SK-N-SH (cell line): ENCODE results near the gene ZSCAN10. TPM values are rescaled to one million over a fixed set of nuclear protein-coding genes. Genes with fewer than 3 reads are reported as not detected.

Experiments
- CTCF ChIA-PET: fragments of 300-600, 350-600 bp; formaldehyde crosslinking; extraction: SDS; loops from one replicate; lab custom pipeline; 2021; lab: Yijun Ruan, JAX
- POLR2A ChIA-PET: fragments of 350-600 bp; sonication (Branson Sonifier 250); formaldehyde crosslinking; extraction: SDS; loops from one replicate; lab custom pipeline; 2020; ENCODE audit warnings: antibody characterized with exemption, inconsistent platforms; lab: Yijun Ruan, JAX
- DNase-seq: peaks from one replicate; pipeline ENCODE4 v3.0.0; 2012
- H2AFZ ChIP-seq: fragments of 200-600 bp; sonication (generic); 2 replicates; pipeline ENCODE4 v1.8.1; 2016; ENCODE audit warnings: antibody characterized with exemption, mild to moderate bottlenecking, low read depth
- H3F3A ChIP-seq: fragments of 200-600 bp; sonication (generic); replicated peaks from 2 replicates; pipeline ENCODE3; 2016; ENCODE audit warnings: antibody characterized with exemption, mild to moderate bottlenecking; ENCODE audit not compliant: insufficient read depth
- H3K27ac ChIP-seq, 2 experiments: fragments of 200-500 bp in 1 of 2; fragments of 200-600 bp in 1 of 2; sonication (Bioruptor generic) in 1 of 2; sonication (generic), shearing (Covaris generic) in 1 of 2; 2 replicates each; pipeline versions ENCODE4 v1.5.1 to v1.6.1; 2014 to 2016; ENCODE audit warnings: low read depth in 2 of 2, inconsistent platforms in 1 of 2, low read length in 1 of 2, mild to moderate bottlenecking in 1 of 2, mixed read lengths in 1 of 2
- H3K27me3 ChIP-seq: fragments of 200-600 bp; sonication (generic), shearing (Covaris generic); 2 replicates; pipeline ENCODE4 v1.6.1; 2016; ENCODE audit warnings: mixed run types; ENCODE audit not compliant: insufficient read depth
- H3K36me3 ChIP-seq, 2 experiments: fragments of 200-500 bp in 1 of 2; fragments of 200-600 bp in 1 of 2; sonication (Bioruptor generic) in 1 of 2; sonication (generic) in 1 of 2; replicated peaks in 1 of 2; 2 replicates each; pipeline versions ENCODE3 to v1.5.1; 2014 to 2016; ENCODE audit warnings: low read length in 1 of 2, mild to moderate bottlenecking in 1 of 2; ENCODE audit not compliant: insufficient read depth in 2 of 2, control insufficient read depth in 1 of 2
- H3K4me1 ChIP-seq, 2 experiments: fragments of 200-500 bp in 1 of 2; fragments of 200-600 bp in 1 of 2; sonication (Bioruptor generic) in 1 of 2; sonication (generic), shearing (Covaris generic) in 1 of 2; 2 replicates each; pipeline versions ENCODE4 v1.5.1 to v1.6.1; 2014 to 2016; ENCODE audit warnings: low read depth in 1 of 2, low read length in 1 of 2, mixed run types in 1 of 2; ENCODE audit not compliant: insufficient read depth in 2 of 2, control insufficient read depth in 1 of 2
- H3K4me2 ChIP-seq: fragments of 200-600 bp; sonication (generic), shearing (Covaris generic); 2 replicates; pipeline ENCODE4 v1.6.1; 2017; ENCODE audit warnings: mixed run types
- H3K4me3 ChIP-seq, 2 experiments: fragments of 200-500 bp in 1 of 2; fragments of 200-600 bp in 1 of 2; sonication (Bioruptor generic) in 1 of 2; sonication (generic), shearing (Covaris generic) in 1 of 2; 2 replicates each; pipeline versions ENCODE4 v1.5.1 to v1.8.1; 2014 to 2016; ENCODE audit warnings: low read depth in 2 of 2, inconsistent platforms in 1 of 2, low read length in 1 of 2, mild to moderate bottlenecking in 1 of 2, mixed read lengths in 1 of 2, moderate library complexity in 1 of 2
- H3K79me2 ChIP-seq: fragments of 200-600 bp; sonication (generic); 2 replicates; pipeline ENCODE4 v1.8.1; 2017; ENCODE audit warnings: mild to moderate bottlenecking; ENCODE audit not compliant: insufficient read depth
- H3K9ac ChIP-seq: fragments of 200-600 bp; sonication (generic); 2 replicates; pipeline ENCODE4 v1.6.1; 2017; ENCODE audit warnings: mixed run types
- H3K9me2 ChIP-seq: fragments of 200-600 bp; sonication (generic); 2 replicates; pipeline ENCODE4 v1.6.1; 2017; ENCODE audit warnings: mixed run types
- H3K9me3 ChIP-seq: fragments of 200-600 bp; sonication (generic); 2 replicates; pipeline ENCODE4 v1.6.1; 2017; ENCODE audit warnings: mixed run types, mild to moderate bottlenecking, moderate library complexity
- H4K20me1 ChIP-seq: fragments of 200-600 bp; sonication (generic); 2 replicates; pipeline ENCODE4 v1.6.1; 2017; ENCODE audit warnings: mild to moderate bottlenecking, mixed run types; ENCODE audit not compliant: insufficient read depth
- EP300 ChIP-seq, 2 experiments: IDR thresholded peaks; 2 replicates each; pipeline versions ENCODE4 v1.4.0 to v1.6.1; 2012; ENCODE audit warnings: borderline replicate concordance in 1 of 2, low read depth in 1 of 2, low read length in 1 of 2
- FOSL2 ChIP-seq: IDR thresholded peaks from 2 replicates; pipeline ENCODE4 v1.4.0; 2012; ENCODE audit warnings: low read depth, mild to moderate bottlenecking, moderate library complexity, borderline replicate concordance
- FOXJ3 ChIP-seq: sonication (generic); formaldehyde crosslinking; IDR thresholded peaks from 2 replicates; pipeline ENCODE4 v1.5.1; 2020; ENCODE audit warnings: mild to moderate bottlenecking, missing genetic modification reagents
- GABPA ChIP-seq: IDR thresholded peaks from 2 replicates; pipeline ENCODE4 v1.4.0; 2012; ENCODE audit warnings: low read depth, mild to moderate bottlenecking
- POLR2AphosphoS5 ChIP-seq: IDR thresholded peaks from 2 replicates; pipeline ENCODE4 v1.6.1; 2012; ENCODE audit warnings: low read depth, low read length
- RAD21 ChIP-seq: IDR thresholded peaks from 2 replicates; pipeline ENCODE4 v1.6.1; 2012; ENCODE audit warnings: mild to moderate bottlenecking, low read length
- RCOR1 ChIP-seq: fragments of 150-350 bp; IDR thresholded peaks from 2 replicates; pipeline ENCODE4 v1.6.1; 2017; ENCODE audit warnings: antibody characterized with exemption, low read length
- RFX5 ChIP-seq: IDR thresholded peaks from 2 replicates; pipeline ENCODE4 v1.6.1; 2012; ENCODE audit warnings: mild to moderate bottlenecking, improper control_type of control experiment, low read length
- TAF1 ChIP-seq: IDR thresholded peaks from 2 replicates; pipeline ENCODE4 v1.6.1; 2012; ENCODE audit warnings: low read depth, mild to moderate bottlenecking, low read length, moderate library complexity, borderline replicate concordance
- TEAD4 ChIP-seq: IDR thresholded peaks from 2 replicates; pipeline ENCODE4 v1.4.0; 2012; ENCODE audit warnings: mild to moderate bottlenecking, borderline replicate concordance; ENCODE audit not compliant: insufficient read depth
- YY1 ChIP-seq: IDR thresholded peaks from 2 replicates; pipeline ENCODE4 v1.4.0; 2012; ENCODE audit warnings: low read depth, mild to moderate bottlenecking
- WGBS: methylation state at CpG from one replicate; pipeline ENCODE4 v1.1.6; 2017; ENCODE audit warnings: low lambda C conversion rate; 5-methylcytosine and 5-hydroxymethylcytosine counted together
- polyA plus RNA-seq, 3 experiments: library from polyadenylated mRNA; depleted of rRNA; stranded (reverse); fragments of >200 nt; gene quantifications; 2 replicates each; pipeline ENCODE4 v1.2.3, GENCODE V29; 2012
- TF ChIP-seq, protein P1 (sequence below): IDR thresholded peaks from 2 replicates; pipeline ENCODE4 v1.4.0; 2012; ENCODE audit warnings: low read depth, borderline replicate concordance
- TF ChIP-seq, protein P2 (sequence below): IDR thresholded peaks from 2 replicates; pipeline ENCODE4; 2012
- TF ChIP-seq, protein P3 (sequence below): fragments of 150-350 bp; IDR thresholded peaks from 2 replicates; pipeline ENCODE4 v1.6.1; 2017; ENCODE audit warnings: antibody characterized with exemption, low read length, low read depth, borderline replicate concordance
- TF ChIP-seq, protein P4 (sequence below): fragments of 200-600 bp; sonication (generic); IDR thresholded peaks from 2 replicates; pipeline ENCODE4 v1.6.1; 2017; ENCODE audit warnings: antibody characterized with exemption, mild to moderate bottlenecking, moderate library complexity
- TF ChIP-seq, protein P5 (sequence below): IDR thresholded peaks from 2 replicates; pipeline ENCODE4 v1.6.1; 2012; ENCODE audit warnings: mild to moderate bottlenecking, low read depth, low read length, moderate library complexity

Gene ZSCAN10
- polyA plus RNA-seq, 1 of the 3 experiments (the other 2 are of a cell fraction) = 0.05 TPM

DNA sequence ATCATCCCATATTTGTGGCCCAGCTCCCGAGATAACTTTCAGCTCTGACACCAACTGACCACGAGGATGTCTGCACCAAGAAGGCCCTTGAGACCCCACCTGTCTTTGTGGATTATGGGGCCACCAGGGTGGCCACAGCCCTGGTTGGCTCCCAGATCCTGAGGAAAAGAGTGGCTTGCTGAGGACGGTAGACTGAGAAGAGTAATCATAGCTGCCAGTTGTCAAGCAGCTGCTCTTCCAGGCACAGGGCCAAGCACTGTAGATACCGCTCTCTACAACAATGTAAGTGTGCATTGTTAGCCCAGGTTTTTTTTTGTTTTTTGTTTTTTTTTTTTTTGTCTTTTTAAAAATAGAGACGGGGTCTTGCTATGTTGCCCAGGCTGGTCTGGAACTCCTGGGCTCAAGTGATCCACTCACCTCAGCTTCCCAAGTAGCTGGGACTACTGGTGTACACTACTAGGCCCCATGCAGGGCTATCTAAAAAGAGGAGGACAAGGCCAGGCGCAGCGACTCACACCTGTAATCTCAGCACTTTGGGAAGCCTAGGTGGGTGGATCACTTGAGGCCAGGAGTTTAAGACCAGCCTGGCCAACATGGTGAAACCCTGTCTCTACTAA is 22.9 kb upstream of the ZSCAN10 start:
- ChIA-PET POLR2A (interaction anchor here (1.1 kb wide), 1 partner anchor 16 kb away, joined by 3 read pairs; no protein-coding TSS in a partner anchor), CTCF (interaction anchor here (0.8 to 10.8 kb wide), 6 partner anchors 7 to 90 kb away, joined by 3 to 64 read pairs (median 7); no protein-coding TSS in a partner anchor)
- Histone ChIP-seq H4K20me1 (no peaks in the 10 kb centered on the region), H2AFZ (no peak overlapping the region), H3F3A (peaks cover 14% of the 10 kb centered on the region), H3K36me3 (peaks cover 6 to 18% of the 10 kb centered on the region in 2 experiments), H3K9me2 (no peaks in the 10 kb centered on the region), H3K27ac (no peak overlapping the region), H3K4me2 (no peak overlapping the region), H3K4me3 (no peak overlapping the region), H3K27me3 (no peaks in the 10 kb centered on the region), H3K4me1 (peaks cover 4% of the 10 kb centered on the region in 2 experiments; a peak in 1 of 4 replicates), H3K9me3 (no peaks in the 10 kb centered on the region), H3K79me2 (no peaks in the 10 kb centered on the region), H3K9ac (no peak overlapping the region)
- DNase-seq = no peak
- WGBS = 89% methylated on average over 5 of the region's 7 CpGs
- TF ChIP-seq, protein P1, sequence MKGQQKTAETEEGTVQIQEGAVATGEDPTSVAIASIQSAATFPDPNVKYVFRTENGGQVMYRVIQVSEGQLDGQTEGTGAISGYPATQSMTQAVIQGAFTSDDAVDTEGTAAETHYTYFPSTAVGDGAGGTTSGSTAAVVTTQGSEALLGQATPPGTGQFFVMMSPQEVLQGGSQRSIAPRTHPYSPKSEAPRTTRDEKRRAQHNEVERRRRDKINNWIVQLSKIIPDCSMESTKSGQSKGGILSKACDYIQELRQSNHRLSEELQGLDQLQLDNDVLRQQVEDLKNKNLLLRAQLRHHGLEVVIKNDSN = no peak
- TF ChIP-seq POLR2AphosphoS5 = no peak
- TF ChIP-seq TEAD4 = no peak
- TF ChIP-seq, protein P2, sequence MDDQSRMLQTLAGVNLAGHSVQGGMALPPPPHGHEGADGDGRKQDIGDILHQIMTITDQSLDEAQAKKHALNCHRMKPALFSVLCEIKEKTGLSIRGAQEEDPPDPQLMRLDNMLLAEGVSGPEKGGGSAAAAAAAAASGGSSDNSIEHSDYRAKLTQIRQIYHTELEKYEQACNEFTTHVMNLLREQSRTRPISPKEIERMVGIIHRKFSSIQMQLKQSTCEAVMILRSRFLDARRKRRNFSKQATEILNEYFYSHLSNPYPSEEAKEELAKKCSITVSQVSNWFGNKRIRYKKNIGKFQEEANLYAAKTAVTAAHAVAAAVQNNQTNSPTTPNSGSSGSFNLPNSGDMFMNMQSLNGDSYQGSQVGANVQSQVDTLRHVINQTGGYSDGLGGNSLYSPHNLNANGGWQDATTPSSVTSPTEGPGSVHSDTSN = no peak
- TF ChIP-seq, protein P3, sequence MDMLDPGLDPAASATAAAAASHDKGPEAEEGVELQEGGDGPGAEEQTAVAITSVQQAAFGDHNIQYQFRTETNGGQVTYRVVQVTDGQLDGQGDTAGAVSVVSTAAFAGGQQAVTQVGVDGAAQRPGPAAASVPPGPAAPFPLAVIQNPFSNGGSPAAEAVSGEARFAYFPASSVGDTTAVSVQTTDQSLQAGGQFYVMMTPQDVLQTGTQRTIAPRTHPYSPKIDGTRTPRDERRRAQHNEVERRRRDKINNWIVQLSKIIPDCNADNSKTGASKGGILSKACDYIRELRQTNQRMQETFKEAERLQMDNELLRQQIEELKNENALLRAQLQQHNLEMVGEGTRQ = no peak
- no peak for TF ChIP-seq YY1
- no peak for TF ChIP-seq TAF1
- TF ChIP-seq, protein P4, sequence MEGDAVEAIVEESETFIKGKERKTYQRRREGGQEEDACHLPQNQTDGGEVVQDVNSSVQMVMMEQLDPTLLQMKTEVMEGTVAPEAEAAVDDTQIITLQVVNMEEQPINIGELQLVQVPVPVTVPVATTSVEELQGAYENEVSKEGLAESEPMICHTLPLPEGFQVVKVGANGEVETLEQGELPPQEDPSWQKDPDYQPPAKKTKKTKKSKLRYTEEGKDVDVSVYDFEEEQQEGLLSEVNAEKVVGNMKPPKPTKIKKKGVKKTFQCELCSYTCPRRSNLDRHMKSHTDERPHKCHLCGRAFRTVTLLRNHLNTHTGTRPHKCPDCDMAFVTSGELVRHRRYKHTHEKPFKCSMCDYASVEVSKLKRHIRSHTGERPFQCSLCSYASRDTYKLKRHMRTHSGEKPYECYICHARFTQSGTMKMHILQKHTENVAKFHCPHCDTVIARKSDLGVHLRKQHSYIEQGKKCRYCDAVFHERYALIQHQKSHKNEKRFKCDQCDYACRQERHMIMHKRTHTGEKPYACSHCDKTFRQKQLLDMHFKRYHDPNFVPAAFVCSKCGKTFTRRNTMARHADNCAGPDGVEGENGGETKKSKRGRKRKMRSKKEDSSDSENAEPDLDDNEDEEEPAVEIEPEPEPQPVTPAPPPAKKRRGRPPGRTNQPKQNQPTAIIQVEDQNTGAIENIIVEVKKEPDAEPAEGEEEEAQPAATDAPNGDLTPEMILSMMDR = no peak
- TF ChIP-seq FOXJ3 (CRISPR knock-in tag) = no peak
- no peak for TF ChIP-seq RCOR1
- no peak for TF ChIP-seq FOSL2
- no peak for TF ChIP-seq RAD21
- TF ChIP-seq, protein P5, sequence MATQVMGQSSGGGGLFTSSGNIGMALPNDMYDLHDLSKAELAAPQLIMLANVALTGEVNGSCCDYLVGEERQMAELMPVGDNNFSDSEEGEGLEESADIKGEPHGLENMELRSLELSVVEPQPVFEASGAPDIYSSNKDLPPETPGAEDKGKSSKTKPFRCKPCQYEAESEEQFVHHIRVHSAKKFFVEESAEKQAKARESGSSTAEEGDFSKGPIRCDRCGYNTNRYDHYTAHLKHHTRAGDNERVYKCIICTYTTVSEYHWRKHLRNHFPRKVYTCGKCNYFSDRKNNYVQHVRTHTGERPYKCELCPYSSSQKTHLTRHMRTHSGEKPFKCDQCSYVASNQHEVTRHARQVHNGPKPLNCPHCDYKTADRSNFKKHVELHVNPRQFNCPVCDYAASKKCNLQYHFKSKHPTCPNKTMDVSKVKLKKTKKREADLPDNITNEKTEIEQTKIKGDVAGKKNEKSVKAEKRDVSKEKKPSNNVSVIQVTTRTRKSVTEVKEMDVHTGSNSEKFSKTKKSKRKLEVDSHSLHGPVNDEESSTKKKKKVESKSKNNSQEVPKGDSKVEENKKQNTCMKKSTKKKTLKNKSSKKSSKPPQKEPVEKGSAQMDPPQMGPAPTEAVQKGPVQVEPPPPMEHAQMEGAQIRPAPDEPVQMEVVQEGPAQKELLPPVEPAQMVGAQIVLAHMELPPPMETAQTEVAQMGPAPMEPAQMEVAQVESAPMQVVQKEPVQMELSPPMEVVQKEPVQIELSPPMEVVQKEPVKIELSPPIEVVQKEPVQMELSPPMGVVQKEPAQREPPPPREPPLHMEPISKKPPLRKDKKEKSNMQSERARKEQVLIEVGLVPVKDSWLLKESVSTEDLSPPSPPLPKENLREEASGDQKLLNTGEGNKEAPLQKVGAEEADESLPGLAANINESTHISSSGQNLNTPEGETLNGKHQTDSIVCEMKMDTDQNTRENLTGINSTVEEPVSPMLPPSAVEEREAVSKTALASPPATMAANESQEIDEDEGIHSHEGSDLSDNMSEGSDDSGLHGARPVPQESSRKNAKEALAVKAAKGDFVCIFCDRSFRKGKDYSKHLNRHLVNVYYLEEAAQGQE = no peak
- no peak for TF ChIP-seq EP300 (IDR thresholded peaks at IDR 0.05; ENCODE audit: borderline replicate concordance in 1 of 2, low read depth in 1 of 2, low read length in 1 of 2)
- TF ChIP-seq GABPA = no peak
- TF ChIP-seq RFX5 = no peak
